Activated CD4-positive, alpha-beta memory T cell treated with anti-CD3 and anti-CD28 coated beads, Interleukin-2, amount 10 ng/mL, durations not matched to agents 7 days and 5 days (primary cell): ENCODE measurements around the gene PPME1. TPM values are rescaled to one million over a fixed set of nuclear protein-coding genes. Genes with fewer than 3 reads are reported as not detected.
A peak's percentile ranks its signal among the peaks of the same experiment; 100 is the strongest.
"Not testable (repeated sequence)": the region's sequence is repeated elsewhere in the genome, so short reads cannot be mapped to it uniquely, and the experiment has no call there.

Experiments used
- CTCF ChIA-PET: fragments of 350-600 bp; sonication (Branson Sonifier 250); formaldehyde crosslinking; loops from one replicate; lab custom pipeline; 2021; ENCODE audit warnings: antibody characterized with exemption, inconsistent platforms; lab: Charles Lee
- POLR2A ChIA-PET: fragments of 350-600 bp; sonication (Branson Sonifier 250); formaldehyde crosslinking; loops from one replicate; lab custom pipeline; 2021; ENCODE audit warnings: antibody characterized with exemption; lab: Charles Lee
- DNase-seq: peaks from one replicate; pipeline ENCODE4 v3.0.0-alpha.2; 2020
- H3K27ac Mint-ChIP-seq: one replicate; pipeline ENCODE4 v1.8.0; 2021; ENCODE audit warnings: mild to moderate bottlenecking, mixed read lengths
- H3K27me3 Mint-ChIP-seq: one replicate; pipeline ENCODE4 v1.8.0; 2021; ENCODE audit warnings: mixed read lengths
- H3K36me3 Mint-ChIP-seq: one replicate; pipeline ENCODE4 v1.8.0; 2021; ENCODE audit warnings: low read depth, mixed read lengths
- H3K4me1 Mint-ChIP-seq: one replicate; pipeline ENCODE4 v1.8.0; 2021; ENCODE audit warnings: mixed read lengths
- H3K4me3 Mint-ChIP-seq: one replicate; pipeline ENCODE4 v1.8.0; 2021; ENCODE audit warnings: mild to moderate bottlenecking, mixed read lengths
- H3K9me3 Mint-ChIP-seq: one replicate; pipeline ENCODE4 v1.8.0; 2021; ENCODE audit warnings: mixed read lengths
- total RNA-seq, 2 experiments: library from RNA; stranded (reverse); gene quantifications; one replicate each; pipeline ENCODE4 v1.2.3, GENCODE V29; 2021

PPME1 gene, protein sequence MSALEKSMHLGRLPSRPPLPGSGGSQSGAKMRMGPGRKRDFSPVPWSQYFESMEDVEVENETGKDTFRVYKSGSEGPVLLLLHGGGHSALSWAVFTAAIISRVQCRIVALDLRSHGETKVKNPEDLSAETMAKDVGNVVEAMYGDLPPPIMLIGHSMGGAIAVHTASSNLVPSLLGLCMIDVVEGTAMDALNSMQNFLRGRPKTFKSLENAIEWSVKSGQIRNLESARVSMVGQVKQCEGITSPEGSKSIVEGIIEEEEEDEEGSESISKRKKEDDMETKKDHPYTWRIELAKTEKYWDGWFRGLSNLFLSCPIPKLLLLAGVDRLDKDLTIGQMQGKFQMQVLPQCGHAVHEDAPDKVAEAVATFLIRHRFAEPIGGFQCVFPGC
- 10 to 100 TPM; 27.3 to 28.0 TPM for total RNA-seq

GRCh38 chr11:74170694-74171629 is at the start of gene PPME1, which contains the start of gene C2CD3:
TSS of gene PPME1 (plus strand) at chr11:74171289. CDS start at chr11:74171422, 133 bp downstream.
TSS of gene C2CD3 (minus strand) at chr11:74171002. CDS start at chr11:74170792, 210 bp downstream.
- Mint-ChIP-seq H3K4me3 (no peak within 1 kb of the TSS), H3K9me3 (no peaks in the 10 kb centered on the region), H3K27me3 (no peaks in the 10 kb centered on the region), H3K4me1 (peaks cover 24% of the 10 kb centered on the region), H3K27ac (no peak within 1 kb of the TSS), H3K36me3 (peaks cover 26% of the 10 kb centered on the region)
- DNase-seq = peak; percentile 99
- ChIA-PET POLR2A (interaction anchor here (0.7 to 3.3 kb wide), 17 partner anchors 9 to 410 kb away, joined by 3 to 17 read pairs (median 5); partner anchors contain the start of genes LIPT2, MRPL48, RAB6A and UCP2), CTCF (interaction anchor here (0.6 to 1.4 kb wide), 11 partner anchors 9 to 391 kb away, joined by 3 to 12 read pairs (median 3); no protein-coding TSS in a partner anchor)

GRCh38 chr11:74121804-74122203 is 49.3 kb upstream of the PPME1 start:
- Mint-ChIP-seq H3K4me3 (no peak overlapping the region), H3K4me1 (no peaks in the 10 kb centered on the region), H3K36me3 (peaks cover 25% of the 10 kb centered on the region), H3K9me3 (no peaks in the 10 kb centered on the region), H3K27ac (no peak overlapping the region), H3K27me3 (no peaks in the 10 kb centered on the region)
- CTCF ChIA-PET = no interaction called here
- POLR2A ChIA-PET = no interaction called here
- DNase-seq = no peak

- Mint-ChIP-seq H3K9me3 (no peaks in the 10 kb centered on the region), H3K27me3 (no peaks in the 10 kb centered on the region), H3K36me3 (peaks cover 19% of the 10 kb centered on the region), H3K4me1 (no peaks in the 10 kb centered on the region), H3K4me3 (no peak overlapping the region), H3K27ac (no peak overlapping the region)
- POLR2A ChIA-PET = no interaction called here
- no peak for DNase-seq
- CTCF ChIA-PET = no interaction called here
These were observed 48.1 kb upstream of the PPME1 start for GRCh38 chr11:74123008-74123448.

GRCh38 chr11:74129121-74129520 is 42.0 kb upstream of the PPME1 start:
- H3K4me3 Mint-ChIP-seq, H3K27me3 Mint-ChIP-seq, CTCF ChIA-PET, H3K4me1 Mint-ChIP-seq, POLR2A ChIA-PET, DNase-seq, H3K9me3 Mint-ChIP-seq, H3K27ac Mint-ChIP-seq: not testable (repeated sequence)
- H3K36me3 Mint-ChIP-seq = peaks cover 27% of the 10 kb centered on the region

DNA sequence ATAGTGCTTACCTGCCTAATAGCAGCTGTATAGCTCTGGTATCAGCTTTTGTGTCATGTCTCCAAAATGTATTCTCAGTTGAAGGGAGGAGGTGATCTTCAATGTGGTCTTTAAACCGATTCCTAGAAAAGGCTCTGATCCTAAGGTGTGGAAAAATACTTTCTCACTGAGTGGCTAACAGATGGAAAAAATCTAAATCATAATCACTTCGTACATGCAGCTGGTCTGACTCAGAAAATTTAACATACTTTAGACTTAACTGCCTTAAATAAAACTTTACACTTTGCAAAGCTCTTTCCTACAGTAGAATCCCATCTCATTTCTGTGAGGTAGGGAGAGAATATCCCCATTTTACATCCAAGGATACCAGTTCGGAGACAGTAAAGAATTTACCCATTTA is 38.3 kb upstream of the PPME1 start:
- Mint-ChIP-seq H3K36me3 (peaks cover 43% of the 10 kb centered on the region), H3K9me3 (no peaks in the 10 kb centered on the region), H3K4me3 (no peak overlapping the region), H3K4me1 (no peaks in the 10 kb centered on the region), H3K27me3 (no peaks in the 10 kb centered on the region), H3K27ac (no peak overlapping the region)
- CTCF ChIA-PET = interaction anchor here (0.6 kb wide), 1 partner anchor 1687 kb away, joined by 4 read pairs; no protein-coding TSS in a partner anchor
- DNase-seq = no peak
- POLR2A ChIA-PET = no interaction called here

GRCh38 chr11:74133436-74133835 is 37.7 kb upstream of the PPME1 start:
- DNase-seq = no peak
- Mint-ChIP-seq H3K9me3 (no peaks in the 10 kb centered on the region), H3K4me3 (no peak overlapping the region), H3K27me3 (no peaks in the 10 kb centered on the region), H3K4me1 (no peaks in the 10 kb centered on the region), H3K27ac (no peak overlapping the region), H3K36me3 (peaks cover 46% of the 10 kb centered on the region)
- POLR2A ChIA-PET = no interaction called here
- CTCF ChIA-PET = interaction anchor here (0.6 kb wide), 1 partner anchor 1687 kb away, joined by 4 read pairs; no protein-coding TSS in a partner anchor

GRCh38 chr11:74134661-74135060 is 36.4 kb upstream of the PPME1 start:
- CTCF ChIA-PET = no interaction called here
- no peaks in the 10 kb centered on the region for H3K27me3 Mint-ChIP-seq
- peaks cover 56% of the 10 kb centered on the region for H3K36me3 Mint-ChIP-seq
- H3K4me1 Mint-ChIP-seq = no peaks in the 10 kb centered on the region
- no peak overlapping the region for H3K4me3 Mint-ChIP-seq
- H3K9me3 Mint-ChIP-seq = no peaks in the 10 kb centered on the region
- POLR2A ChIA-PET = interaction anchor here (0.7 kb wide), 1 partner anchor 42 kb away, joined by 3 read pairs; no protein-coding TSS in a partner anchor
- DNase-seq = no peak
- no peak overlapping the region for H3K27ac Mint-ChIP-seq

GRCh38 chr11:74135127-74135840 is 35.8 kb upstream of the PPME1 start:
- H3K4me3 Mint-ChIP-seq = no peak overlapping the region
- no peaks in the 10 kb centered on the region for H3K4me1 Mint-ChIP-seq
- ChIA-PET POLR2A (interaction anchor here (0.7 kb wide), 1 partner anchor 41 kb away, joined by 3 read pairs; no protein-coding TSS in a partner anchor), CTCF (no interaction called here)
- peaks cover 53% of the 10 kb centered on the region for H3K36me3 Mint-ChIP-seq
- no peaks in the 10 kb centered on the region for H3K27me3 Mint-ChIP-seq
- H3K9me3 Mint-ChIP-seq = no peaks in the 10 kb centered on the region
- no peak for DNase-seq
- no peak overlapping the region for H3K27ac Mint-ChIP-seq

DNA sequence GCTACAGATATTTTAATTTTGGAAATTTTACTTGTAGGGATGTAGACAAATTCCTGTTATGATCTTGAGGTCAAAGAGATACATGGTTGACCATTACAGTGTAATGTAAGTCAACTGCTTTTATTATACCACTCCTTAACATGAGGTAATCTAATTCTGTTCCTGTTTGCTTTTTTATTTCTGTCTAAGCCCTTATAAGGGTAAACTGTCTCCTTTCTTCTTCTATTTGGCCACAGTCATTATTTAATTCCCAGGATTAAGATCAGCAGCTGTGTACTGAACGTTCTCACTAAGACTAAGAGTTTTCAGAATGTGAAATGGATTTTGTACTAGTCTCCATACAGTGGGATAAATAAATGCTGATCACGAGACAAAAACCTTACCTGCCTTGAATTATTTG is 33.1 kb upstream of the PPME1 start:
- POLR2A ChIA-PET = no interaction called here
- DNase-seq = no peak
- Mint-ChIP-seq H3K9me3 (no peaks in the 10 kb centered on the region), H3K4me1 (no peaks in the 10 kb centered on the region), H3K27ac (no peak overlapping the region), H3K27me3 (no peaks in the 10 kb centered on the region), H3K4me3 (no peak overlapping the region), H3K36me3 (peaks cover 33% of the 10 kb centered on the region)
- CTCF ChIA-PET = no interaction called here

DNA sequence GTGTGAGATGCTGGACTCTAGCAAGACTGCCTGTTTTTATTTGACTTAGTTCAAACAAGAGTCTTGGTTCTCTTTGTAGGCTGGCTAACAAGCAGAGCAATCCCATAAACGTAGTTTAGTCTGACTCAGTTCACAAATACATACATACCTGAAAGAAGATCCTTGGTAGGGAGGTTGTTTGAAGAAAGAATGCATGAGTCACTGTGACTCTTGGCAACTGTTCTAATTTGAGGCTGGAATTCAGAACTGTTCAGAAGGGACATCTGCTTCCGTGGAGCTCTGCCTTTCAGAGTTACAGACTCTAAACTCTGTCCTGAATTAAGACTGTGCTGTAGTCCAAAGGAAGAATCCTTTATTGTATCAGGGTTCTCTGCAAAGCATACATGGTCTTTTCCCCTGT is 32.5 kb upstream of the PPME1 start:
- POLR2A ChIA-PET = no interaction called here
- no peaks in the 10 kb centered on the region for H3K27me3 Mint-ChIP-seq
- H3K4me1 Mint-ChIP-seq = no peaks in the 10 kb centered on the region

DNA sequence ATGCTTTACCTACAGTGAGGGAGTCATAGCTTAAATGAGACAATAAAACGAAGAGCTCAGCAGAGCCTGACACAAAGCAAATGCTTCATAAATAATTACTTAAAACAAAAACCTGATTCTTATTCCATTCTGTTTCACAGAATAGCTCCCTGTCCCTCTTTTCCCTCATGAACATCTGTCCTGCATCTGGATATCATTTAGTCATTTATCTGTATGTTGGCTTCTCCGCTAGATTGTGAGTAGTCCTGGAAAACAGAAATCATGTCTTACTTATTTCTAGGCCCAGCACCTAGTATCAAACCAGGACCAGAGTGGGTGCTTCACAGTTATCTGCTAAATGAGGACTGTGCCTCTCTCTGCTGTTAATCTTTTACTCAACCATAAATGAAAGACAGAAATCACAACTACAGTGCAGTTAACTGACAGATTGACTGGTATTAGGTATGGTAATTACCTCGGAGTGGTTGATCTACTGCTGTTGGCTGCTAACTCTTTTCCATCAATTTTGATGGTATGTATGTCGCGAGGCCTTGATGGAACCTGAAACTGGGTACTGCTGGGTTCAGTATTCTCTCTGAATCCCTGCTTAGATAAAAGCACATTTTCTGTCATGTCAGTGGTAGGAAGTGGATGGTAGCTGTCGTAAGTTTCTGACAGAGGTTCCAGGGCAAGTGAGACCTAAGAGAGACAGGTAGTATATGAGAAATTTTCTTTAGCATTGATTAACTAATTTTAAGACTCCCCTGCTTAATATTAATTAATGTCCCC is 31.8 kb upstream of the PPME1 start:
- POLR2A ChIA-PET = no interaction called here
- Mint-ChIP-seq H3K4me3 (no peak overlapping the region), H3K27me3 (no peaks in the 10 kb centered on the region), H3K36me3 (peaks cover 30% of the 10 kb centered on the region), H3K4me1 (no peaks in the 10 kb centered on the region), H3K27ac (no peak overlapping the region), H3K9me3 (no peaks in the 10 kb centered on the region)
- DNase-seq = no peak
- CTCF ChIA-PET = interaction anchor here (0.5 to 0.9 kb wide), 2 partner anchors 45 to 351 kb away, joined by 3 to 5 read pairs; no protein-coding TSS in a partner anchor

More for the DNA sequence above, 32.5 kb upstream of the PPME1 start:
- CTCF ChIA-PET = interaction anchor here (0.9 kb wide), 1 partner anchor 46 kb away, joined by 3 read pairs; no protein-coding TSS in a partner anchor
- Mint-ChIP-seq H3K36me3 (peaks cover 33% of the 10 kb centered on the region), H3K27ac (no peak overlapping the region), H3K9me3 (no peaks in the 10 kb centered on the region), H3K4me3 (no peak overlapping the region)
- no peak for DNase-seq
